IPS DF 4.7 (cell line): ENCODE measurements around the gene XXYLT1.

ENCODE experiments used
- DNase-seq: peaks from one replicate; pipeline ENCODE4 v3.0.0-alpha.2; 2013; ENCODE audit warnings: low spot score; ENCODE audit errors: extremely low read depth

XXYLT1 gene

GRCh38 chr3:195266428-195266827 lies 4.5 kb downstream of the XXYLT1 start:
- no peak for DNase-seq

GRCh38 chr3:195265363-195265976 lies 5.5 kb downstream of the XXYLT1 start:
- no peak for DNase-seq

GRCh38 chr3:195263925-195264600 lies 6.9 kb downstream of the XXYLT1 start:
- DNase-seq, result no peak

- no peak for DNase-seq
These were observed 7.6 kb downstream of the XXYLT1 start for GRCh38 chr3:195263193-195263924.

- no peak for DNase-seq
These were observed 9.0 kb downstream of the XXYLT1 start for GRCh38 chr3:195261925-195262324.

- DNase-seq, result no peak
These were observed 10.6 kb downstream of the XXYLT1 start for GRCh38 chr3:195260280-195260905.

GRCh38 chr3:195259475-195260279 lies 11.3 kb downstream of the XXYLT1 start:
- no peak for DNase-seq

- no peak for DNase-seq
These were observed 11.8 kb downstream of the XXYLT1 start for GRCh38 chr3:195259154-195259474.

- DNase-seq, result no peak
These were observed 12.4 kb downstream of the XXYLT1 start for GRCh38 chr3:195258449-195259153.

- DNase-seq, result no peak
These were observed 13.2 kb downstream of the XXYLT1 start for GRCh38 chr3:195257454-195258448.

GRCh38 chr3:195256639-195257453 lies 14.1 kb downstream of the XXYLT1 start:
- no peak for DNase-seq

GRCh38 chr3:195255571-195256501 lies 15.1 kb downstream of the XXYLT1 start:
- no peak for DNase-seq

GRCh38 chr3:195255176-195255500 lies 15.8 kb downstream of the XXYLT1 start:
- DNase-seq, result no peak

GRCh38 chr3:195254454-195255175 lies 16.3 kb downstream of the XXYLT1 start:
- no peak for DNase-seq

- no peak for DNase-seq
These were observed 17.0 kb downstream of the XXYLT1 start for GRCh38 chr3:195253923-195254432.

GRCh38 chr3:195251336-195252065 lies 19.5 kb downstream of the XXYLT1 start:
- DNase-seq, result no peak
